ENCODE results near the gene SYAP1.
A peak's percentile ranks its signal among the peaks of the same experiment; 100 is the strongest.
"Not testable (repeated sequence)": the region's sequence is repeated elsewhere in the genome, so short reads cannot be mapped to it uniquely, and the experiment has no call there.

Gene SYAP1

GRCh38 chrX:16719334-16720084 is at the start of gene SYAP1:
TSS of gene SYAP1 (plus strand) at chrX:16719612. CDS start at chrX:16719725, 113 bp downstream.
- peak; percentile 88 for DNase-seq

GRCh38 chrX:16671005-16671404 is 48.4 kb upstream of the SYAP1 start:
- DNase-seq: peak; percentile 1

GRCh38 chrX:16678689-16679088 is 40.7 kb upstream of the SYAP1 start:
- DNase-seq: no peak

- no peak for DNase-seq
Observed at GRCh38 chrX:16683007-16683664, 36.3 kb upstream of the SYAP1 start.

GRCh38 chrX:16687514-16687913 is 31.9 kb upstream of the SYAP1 start:
- no peak for DNase-seq

GRCh38 chrX:16695079-16695676 is 24.2 kb upstream of the SYAP1 start:
- DNase-seq: peak; percentile 37

- no peak for DNase-seq
Observed at GRCh38 chrX:16696956-16697355, 22.5 kb upstream of the SYAP1 start.

GRCh38 chrX:16699389-16699788 is 20.0 kb upstream of the SYAP1 start:
- no peak for DNase-seq

- DNase-seq: no peak
Observed at GRCh38 chrX:16700734-16701133, 18.7 kb upstream of the SYAP1 start.

- no peak for DNase-seq
Observed at GRCh38 chrX:16702700-16703599, 16.5 kb upstream of the SYAP1 start.

- no peak for DNase-seq
Observed at GRCh38 chrX:16705370-16705769, 14.0 kb upstream of the SYAP1 start.

- DNase-seq: no peak
Observed at GRCh38 chrX:16708016-16708415, 11.4 kb upstream of the SYAP1 start.

- no peak for DNase-seq
Observed at GRCh38 chrX:16711219-16711811, 8.1 kb upstream of the SYAP1 start.

- DNase-seq: no peak
Observed at GRCh38 chrX:16711893-16712547, 7.4 kb upstream of the SYAP1 start.

- peak; percentile 57 for DNase-seq
Observed at GRCh38 chrX:16712548-16713155, 6.8 kb upstream of the SYAP1 start, which contains the start of gene CTPS2. TSS of gene CTPS2 (minus strand) at chrX:16712669. CDS start at chrX:16702902, 9,767 bp downstream.

GRCh38 chrX:16714504-16714903 is 4.9 kb upstream of the SYAP1 start:
- no peak for DNase-seq

- DNase-seq: not testable (repeated sequence)
Observed at GRCh38 chrX:16715638-16716037, 3.8 kb upstream of the SYAP1 start.

- not testable (repeated sequence) for DNase-seq
Observed at GRCh38 chrX:16716451-16716850, 3.0 kb upstream of the SYAP1 start.

GRCh38 chrX:16718824-16719333 is 533 bp upstream of the SYAP1 start:
- no peak for DNase-seq

- DNase-seq: no peak
Observed at GRCh38 chrX:16722481-16722880, 3.1 kb downstream of the SYAP1 start.

- no peak for DNase-seq
Observed at GRCh38 chrX:16725072-16725471, 5.7 kb downstream of the SYAP1 start.
